T-helper 1 cell treated with Interleukin-12 subunit alpha and Interleukin-12 subunit beta and Interleukin-4 antibody, amounts not matched to agents 30 ng/mL and 1 ng/mL, for 36 hours (primary cell): Measurements from ENCODE around the gene TMEM63B. TPM values are rescaled to one million over a fixed set of nuclear protein-coding genes. Genes with fewer than 3 reads are reported as not detected.
"Not testable (repeated sequence)": the region's sequence is repeated elsewhere in the genome, so short reads cannot be mapped to it uniquely, and the experiment has no call there.

Experiments used
- intact Hi-C: fragments of 100-400 bp; cut with micrococcal nuclease; formaldehyde crosslinking; loops from one replicate; pipeline ENCODE4 v1.15.1; 2024
- total RNA-seq: library from RNA; stranded (reverse); gene quantifications from 2 replicates; pipeline ENCODE4 v1.2.3, GENCODE V29; 2022

TMEM63B gene
- total RNA-seq, 1 donor from 2014 or later: 14.5 TPM

DNA sequence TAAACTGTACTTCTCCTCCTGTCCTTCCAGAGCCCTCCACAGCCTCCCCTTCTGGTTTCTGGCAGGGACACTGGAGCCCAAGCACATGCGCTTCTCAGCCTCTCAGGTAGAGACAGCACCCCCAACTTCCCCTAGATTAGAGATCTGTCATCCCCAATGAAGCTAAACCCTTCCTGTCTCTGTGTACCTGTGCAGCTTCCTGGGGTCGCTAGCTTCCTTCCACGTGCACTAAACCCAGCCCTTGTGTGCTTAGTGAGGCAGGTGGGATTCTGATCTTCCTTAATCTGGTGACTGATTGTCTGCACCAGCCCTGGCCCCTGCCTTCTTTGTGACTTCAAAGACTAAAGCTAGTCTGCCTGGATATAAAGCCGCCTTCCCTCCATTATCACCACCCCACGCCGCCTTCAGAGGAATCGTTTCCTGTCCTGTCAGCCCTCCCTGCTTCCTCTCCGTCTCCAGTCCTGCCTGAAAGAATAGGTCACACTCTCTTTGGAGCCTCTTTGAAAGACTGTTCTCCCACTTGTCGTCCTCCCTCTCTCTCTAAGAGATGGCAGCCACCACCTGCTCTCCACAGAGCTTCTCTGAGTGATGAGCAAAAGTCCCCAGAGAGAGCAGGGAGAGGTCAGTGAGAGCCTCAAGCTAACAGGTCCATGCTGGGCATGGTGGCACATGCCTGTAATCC lies 58.7 kb downstream of the TMEM63B start:
- intact Hi-C loops: no loop called here

DNA sequence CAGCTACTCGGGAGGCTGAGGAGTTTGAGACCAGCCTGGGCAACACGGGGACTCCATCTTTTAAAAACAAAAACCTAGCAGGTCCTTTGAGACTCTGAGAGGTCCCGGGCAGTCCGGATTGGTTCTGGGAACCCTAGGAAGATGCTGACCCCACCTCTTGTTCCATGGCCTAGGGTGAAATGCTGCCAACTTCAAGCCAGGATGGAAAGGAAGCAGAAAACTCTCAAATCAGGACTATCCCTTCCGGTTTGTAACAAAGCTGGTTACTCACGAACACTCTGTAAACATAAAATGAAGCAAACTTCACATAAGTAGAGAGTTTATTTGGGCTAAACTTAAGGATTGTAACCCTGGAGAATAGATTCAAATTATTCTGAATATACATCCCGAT lies 59.3 kb downstream of the TMEM63B start:
- intact Hi-C loops: no loop called here

GRCh38 chr6:44188819-44189218 lies 61.5 kb downstream of the TMEM63B start:
- intact Hi-C loops: no loop called here

- intact Hi-C loops: no loop called here
Measured at GRCh38 chr6:44189257-44189656, 61.9 kb downstream of the TMEM63B start.

DNA sequence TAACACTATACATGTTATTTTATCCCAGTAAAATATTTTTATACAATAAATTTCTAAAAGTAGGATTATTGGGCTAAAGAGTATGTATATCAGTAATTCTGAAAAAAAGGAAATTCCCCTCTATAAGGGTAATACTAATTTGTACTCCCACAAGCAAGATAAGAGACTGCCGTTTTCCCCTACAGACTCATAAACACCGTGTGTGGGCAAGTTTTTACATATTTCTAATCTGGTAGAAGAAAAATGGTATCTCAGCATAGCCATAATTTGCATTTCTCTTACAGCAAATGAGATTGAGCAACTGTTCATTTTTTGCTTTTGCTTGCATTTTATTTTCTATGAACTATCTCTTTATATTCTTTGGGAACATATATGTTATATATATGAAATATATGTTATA lies 63.4 kb downstream of the TMEM63B start:
- intact Hi-C loops: no loop called here

GRCh38 chr6:44192428-44193041 lies 65.2 kb downstream of the TMEM63B start:
- intact Hi-C loops: no loop called here

- intact Hi-C loops: no loop called here
Measured at GRCh38 chr6:44193307-44193910, 66.1 kb downstream of the TMEM63B start.

- intact Hi-C loops: no loop called here
Measured at GRCh38 chr6:44194326-44194725, 67.0 kb downstream of the TMEM63B start.

DNA sequence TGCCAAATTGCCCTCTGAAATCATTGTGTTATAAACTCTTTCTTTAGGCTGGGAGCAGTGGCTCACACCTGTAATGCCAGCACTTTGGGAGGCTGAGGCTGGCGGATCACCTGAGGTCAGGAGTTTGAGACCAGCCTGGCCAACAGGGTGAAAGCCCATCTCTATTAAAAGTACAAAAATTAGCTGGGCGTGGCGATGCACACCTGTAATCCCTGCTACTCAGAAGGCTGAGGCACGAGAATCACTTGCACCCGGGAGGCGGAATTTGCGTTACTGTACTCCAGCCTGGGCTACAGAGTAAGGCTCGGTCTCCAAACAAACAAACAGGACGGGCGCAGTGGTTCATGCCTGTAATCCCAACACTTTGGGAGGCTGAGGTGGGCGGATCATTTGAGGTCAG lies 69.0 kb downstream of the TMEM63B start:
- intact Hi-C loops: not testable (repeated sequence)

- intact Hi-C loops: no loop called here
Measured at GRCh38 chr6:44198684-44199083, 71.3 kb downstream of the TMEM63B start.

- intact Hi-C loops: no loop called here
Measured at GRCh38 chr6:44199883-44200282, 72.5 kb downstream of the TMEM63B start.

DNA sequence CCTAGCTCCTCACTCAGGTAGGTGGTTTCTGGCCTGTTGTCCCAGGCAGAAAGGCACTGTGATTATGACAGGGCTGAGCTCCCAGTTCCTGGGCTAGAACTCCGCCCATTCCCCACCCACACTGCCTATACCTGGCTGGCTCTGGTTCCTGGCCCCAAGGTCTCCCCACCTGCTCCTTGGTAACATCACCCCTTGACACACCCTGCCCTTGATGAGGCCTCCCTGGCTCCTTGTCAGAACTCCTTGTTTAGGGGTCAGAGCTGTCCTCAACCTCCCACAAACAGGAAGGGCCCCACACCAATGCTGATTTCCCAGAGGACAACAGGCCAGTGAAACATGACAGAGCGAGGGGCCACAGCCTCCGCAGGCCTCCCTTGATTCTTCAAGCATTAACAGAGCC lies 73.8 kb downstream of the TMEM63B start:
- intact Hi-C loops: no loop called here

- intact Hi-C loops: no loop called here
Measured at GRCh38 chr6:44201638-44202303, 74.4 kb downstream of the TMEM63B start.

- intact Hi-C loops: no loop called here
Measured at GRCh38 chr6:44202332-44202971, 75.1 kb downstream of the TMEM63B start.

DNA sequence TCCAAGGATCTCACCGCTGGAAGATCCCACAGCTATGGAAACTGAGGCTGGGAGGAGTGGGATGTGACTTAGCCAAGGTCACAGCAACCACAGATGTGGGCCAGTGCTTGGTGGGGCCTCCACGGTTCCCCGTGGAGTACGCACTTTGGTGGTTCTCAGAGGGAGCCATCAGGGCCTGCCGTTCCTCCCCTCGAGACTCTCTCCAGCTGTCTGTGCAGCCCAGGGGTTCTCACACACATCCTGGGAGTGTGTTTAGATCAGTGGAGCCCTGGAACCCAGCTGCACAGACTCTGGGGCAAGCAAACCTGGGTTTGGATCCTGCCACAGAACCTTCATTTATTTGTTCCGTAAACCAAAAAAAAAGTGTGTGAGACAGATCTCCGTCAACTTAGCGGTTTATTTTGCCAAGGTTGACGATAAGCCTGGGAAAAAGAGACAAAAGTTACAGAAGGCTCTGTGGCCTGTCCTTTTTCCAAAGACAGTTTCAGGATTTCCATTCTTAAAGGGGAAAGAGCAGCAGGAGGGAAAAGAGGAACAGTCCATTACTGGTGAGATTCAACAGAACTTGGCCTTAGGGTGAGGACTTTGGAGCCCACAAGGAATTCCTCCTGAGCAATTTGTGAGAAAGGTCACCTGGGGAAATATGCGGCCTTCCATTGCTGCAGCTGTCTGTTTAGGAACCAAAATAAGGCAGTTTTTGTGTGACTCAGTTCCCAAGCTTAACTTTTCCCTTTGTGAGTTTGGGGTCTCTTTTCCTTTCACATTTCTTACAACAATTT lies 75.8 kb downstream of the TMEM63B start:
- intact Hi-C loops: no loop called here

DNA sequence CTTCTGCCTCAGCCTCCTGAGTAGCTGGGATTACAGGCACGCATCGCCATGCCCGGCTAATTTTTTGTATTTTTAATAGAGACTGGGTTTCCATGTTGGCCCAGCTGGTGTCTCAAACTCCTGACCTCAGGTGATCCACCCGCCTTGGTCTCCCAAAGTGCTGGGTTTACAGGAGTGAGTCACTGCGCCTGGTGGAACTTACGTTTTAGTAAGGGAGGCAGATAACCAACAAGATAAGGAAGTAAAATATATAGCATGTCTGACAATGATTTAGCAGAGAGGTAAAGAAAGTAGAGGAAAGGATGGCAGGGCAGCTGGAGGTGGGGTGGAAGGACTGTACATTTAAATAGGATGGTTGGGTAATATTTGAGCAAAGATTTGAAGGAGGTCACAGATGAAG lies 76.6 kb downstream of the TMEM63B start:
- intact Hi-C loops: no loop called here

Other genes with a start within 250 kb of the TMEM63B start
- 53.9 and 54.6 TPM in 2 replicates for gene MRPL14, start 102 bp upstream of the TMEM63B start, total RNA-seq
- not detected in 2 replicates for gene CAPN11, start 31.3 kb downstream of the TMEM63B start, total RNA-seq
- gene MYMX, start 89.4 kb downstream of the TMEM63B start, total RNA-seq: not detected in 2 replicates
- 33.5 and 39.7 TPM in 2 replicates for gene SLC29A1, start 96.0 kb downstream of the TMEM63B start, total RNA-seq
- gene HSP90AB1, start 119.5 kb downstream of the TMEM63B start, total RNA-seq: 762 and 772 TPM in 2 replicates
- 31.6 and 34.6 TPM in 2 replicates for gene SLC35B2, start 130.0 kb downstream of the TMEM63B start, total RNA-seq
- gene NFKBIE, start 138.0 kb downstream of the TMEM63B start, total RNA-seq: 32.6 and 39.2 TPM in 2 replicates
- gene TMEM151B, start 142.9 kb downstream of the TMEM63B start, total RNA-seq: not detected in 2 replicates
- gene AARS2, start 185.8 kb downstream of the TMEM63B start, total RNA-seq: 19.8 and 20.0 TPM in 2 replicates
- gene SPATS1, start 215.1 kb downstream of the TMEM63B start, total RNA-seq: not detected in 2 replicates